Liver (tissue), 9 donors: ENCODE measurements around the gene NEK6. TPM values are rescaled to one million over a fixed set of nuclear protein-coding genes. Genes with fewer than 3 reads are reported as not detected.

ENCODE experiments used
- DNase-seq: peaks from one replicate; pipeline ENCODE4 v3.0.0-alpha.2; 2017; ENCODE audit warnings: low spot score
- H3K27ac ChIP-seq, 2 donors: one replicate each; pipeline ENCODE4 v1.7.0; 2013; ENCODE audit warnings: inconsistent platforms in 2 of 2, low read length in 2 of 2, control low read depth in 1 of 2, low read depth in 1 of 2, mild to moderate bottlenecking in 1 of 2
- H3K27me3 ChIP-seq, 4 donors: one replicate each; pipeline versions ENCODE4 v1.6.1 to v1.7.0; 2013; ENCODE audit warnings: low read length in 3 of 4, inconsistent platforms in 1 of 4, mild to moderate bottlenecking in 1 of 4, moderate library complexity in 1 of 4; ENCODE audit not compliant: control insufficient read depth in 4 of 4, insufficient read depth in 4 of 4
- H3K36me3 ChIP-seq, 4 donors: one replicate each; pipeline versions ENCODE4 v1.6.1 to v1.7.0; 2013; ENCODE audit warnings: low read length in 3 of 4, mild to moderate bottlenecking in 3 of 4, low read depth in 1 of 4, moderate library complexity in 1 of 4; ENCODE audit not compliant: control insufficient read depth in 4 of 4, insufficient read depth in 3 of 4
- H3K4me1 ChIP-seq, 4 donors: one replicate each; pipeline versions ENCODE4 v1.6.1 to v1.7.0; 2013; ENCODE audit warnings: low read length in 3 of 4, mild to moderate bottlenecking in 3 of 4, moderate library complexity in 1 of 4; ENCODE audit not compliant: control insufficient read depth in 4 of 4, insufficient read depth in 4 of 4
- H3K4me3 ChIP-seq, 3 donors: one replicate each; pipeline versions ENCODE4 v1.6.1 to v1.7.0; 2013; ENCODE audit warnings: low read length in 3 of 3, control low read depth in 1 of 3, low read depth in 1 of 3, mild to moderate bottlenecking in 1 of 3
- H3K9ac ChIP-seq, 2 donors: one replicate each; pipeline ENCODE4 v1.7.0; 2013; ENCODE audit warnings: low read length in 2 of 2, mild to moderate bottlenecking in 2 of 2, moderate library complexity in 2 of 2, control low read depth in 1 of 2, low read depth in 1 of 2
- H3K9me3 ChIP-seq, 4 donors: one replicate each; pipeline versions ENCODE4 v1.6.1 to v1.7.0; 2013; ENCODE audit warnings: low read length in 3 of 4; ENCODE audit not compliant: control insufficient read depth in 4 of 4
- ATF3 ChIP-seq: IDR thresholded peaks from 2 replicates; pipeline ENCODE4 v1.6.1; 2016; ENCODE audit warnings: antibody characterized with exemption
- CTCF ChIP-seq: fragments of 150-350 bp; IDR thresholded peaks from 2 replicates; pipeline ENCODE4 v1.5.1; 2017; ENCODE audit warnings: improper control_type of control experiment, low read depth, low read length; ENCODE audit not compliant: missing input control
- EGR1 ChIP-seq, 2 donors: IDR thresholded peaks; 2 replicates each; pipeline ENCODE4 v1.6.1; 2016 to 2018; ENCODE audit warnings: antibody characterized with exemption in 2 of 2, low read depth in 2 of 2
- FOXA1 ChIP-seq: IDR thresholded peaks from 2 replicates; pipeline ENCODE4 v1.6.1; 2016; ENCODE audit warnings: antibody characterized with exemption
- FOXA2 ChIP-seq: IDR thresholded peaks from 2 replicates; pipeline ENCODE4 v1.6.1; 2016; ENCODE audit warnings: antibody characterized with exemption
- GABPA ChIP-seq, 2 donors: IDR thresholded peaks in 1 of 2; conservative IDR thresholded peaks in 1 of 2; 2 replicates each; pipeline ENCODE4 v1.6.1; 2016; ENCODE audit warnings: antibody characterized with exemption in 2 of 2, mild to moderate bottlenecking in 1 of 2, moderate library complexity in 1 of 2
- HNF4A ChIP-seq, 2 donors: conservative IDR thresholded peaks; 2 replicates each; pipeline ENCODE4 v1.6.1; 2016; ENCODE audit warnings: antibody characterized with exemption in 2 of 2, mild to moderate bottlenecking in 2 of 2
- HNF4G ChIP-seq: IDR thresholded peaks from 2 replicates; pipeline ENCODE4 v1.6.1; 2016; ENCODE audit warnings: antibody characterized with exemption
- JUND ChIP-seq, 2 donors: IDR thresholded peaks; 2 replicates each; pipeline ENCODE4 v1.6.1; 2016; ENCODE audit warnings: antibody characterized with exemption in 2 of 2
- NR2F2 ChIP-seq: IDR thresholded peaks from 2 replicates; pipeline ENCODE4 v1.6.1; 2016; ENCODE audit warnings: antibody characterized with exemption
- RAD21 ChIP-seq, 2 donors: IDR thresholded peaks; 2 replicates each; pipeline ENCODE4 v1.6.1; 2016; ENCODE audit warnings: antibody characterized with exemption in 2 of 2, mild to moderate bottlenecking in 2 of 2
- RXRA ChIP-seq, 2 donors: IDR thresholded peaks; 2 replicates each; pipeline ENCODE4 v1.6.1; 2017 to 2018; ENCODE audit warnings: antibody characterized with exemption in 2 of 2, mild to moderate bottlenecking in 1 of 2
- SP1 ChIP-seq: IDR thresholded peaks from 2 replicates; pipeline ENCODE4 v1.6.1; 2018; ENCODE audit warnings: antibody characterized with exemption, mild to moderate bottlenecking
- TAF1 ChIP-seq: conservative IDR thresholded peaks from 2 replicates; pipeline ENCODE4 v1.6.1; 2016; ENCODE audit warnings: antibody characterized with exemption, mild to moderate bottlenecking
- YY1 ChIP-seq: IDR thresholded peaks from 2 replicates; pipeline ENCODE4 v1.6.1; 2016; ENCODE audit warnings: antibody characterized with exemption, mild to moderate bottlenecking
- ZBTB33 ChIP-seq: IDR thresholded peaks from 2 replicates; pipeline ENCODE4 v1.6.1; 2016; ENCODE audit warnings: antibody characterized with exemption
- WGBS: extraction: QIAGEN DNeasy Blood & Tissue Kit; methylation state at CpG from one replicate; pipeline ENCODE4 v1.1.7; 2013; 5-methylcytosine and 5-hydroxymethylcytosine counted together
- polyA plus RNA-seq, 2 donors: library from polyadenylated mRNA; stranded (reverse) in 1 of 2; unstranded in 1 of 2; fragments of 200-250 nt in 1 of 2; fragments of >200 nt in 1 of 2; fragmentation: Nextera tagmentation in 1 of 2; extraction: Ambion mirVana in 1 of 2; gene quantifications; one replicate each; pipeline versions ENCODE4 v1.2.1 to v1.2.3, GENCODE V29; 2013 to 2015
- total RNA-seq, 2 donors: library from RNA; depleted of rRNA; stranded (reverse); fragments of >200 nt; gene quantifications; one replicate each; pipeline ENCODE4 v1.2.3, GENCODE V29; 2014
- TF ChIP-seq, protein P1 (sequence below): IDR thresholded peaks from 2 replicates; pipeline ENCODE4 v1.6.1; 2016; ENCODE audit warnings: antibody characterized with exemption, mild to moderate bottlenecking
- TF ChIP-seq, protein P2 (sequence below): IDR thresholded peaks from 2 replicates; pipeline ENCODE4 v1.6.1; 2016; ENCODE audit warnings: antibody characterized with exemption
- donor health status: healthy.
- donor health status: healthy.
- donor health status: healthy.
- donor health status: healthy.
- donor health status: healthy.

The NEK6 gene
- total and polyA plus RNA-seq, 4 donors, result 32.5 to 49.7 (median 42.5) TPM

DNA sequence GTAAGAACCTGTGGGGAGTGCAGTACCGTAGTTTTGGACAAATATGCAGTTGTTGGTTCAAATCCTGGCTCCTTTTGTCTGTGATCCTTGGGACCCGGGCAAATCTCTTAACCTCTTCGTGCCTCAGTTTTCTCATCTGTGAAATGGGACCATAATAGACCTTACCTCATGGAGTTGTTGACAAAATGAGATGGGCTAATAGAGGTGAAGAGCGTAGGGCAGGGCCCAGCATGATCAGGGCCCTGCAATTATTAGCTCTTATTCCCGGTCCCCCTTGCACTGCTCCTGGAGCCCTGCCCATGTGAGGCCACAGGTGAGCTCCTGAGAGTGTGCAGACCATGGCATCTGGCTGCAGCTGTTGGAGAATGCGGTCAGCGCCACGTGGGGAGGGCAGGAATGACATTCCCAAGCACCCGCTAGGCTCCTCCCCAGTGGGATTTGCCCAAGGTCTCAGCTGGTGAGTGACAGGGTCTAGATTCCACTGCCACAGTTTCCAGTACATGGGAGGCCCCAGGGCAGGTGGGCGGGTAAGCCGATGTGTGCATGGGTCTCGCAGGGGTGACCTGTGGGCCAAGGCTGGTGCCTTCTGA is 41.0 kb downstream of the NEK6 start:
- H3K9ac ChIP-seq, result no peak overlapping the region
- no peak overlapping the region for H3K4me3 ChIP-seq
- TF ChIP-seq YY1, result no peak
- TF ChIP-seq FOXA1, result no peak
- no peak for TF ChIP-seq JUND (IDR thresholded peaks at IDR 0.05)
- TF ChIP-seq RAD21 (IDR thresholded peaks at IDR 0.05), result no peak
- no peak for TF ChIP-seq EGR1 (IDR thresholded peaks at IDR 0.05; ENCODE audit: low read depth in 2 of 2)
- no peak for TF ChIP-seq FOXA2
- no peak for TF ChIP-seq CTCF
- TF ChIP-seq GABPA (IDR thresholded peaks at IDR 0.05 in 1 of 2, conservative IDR thresholded peaks at IDR 0.05 in 1 of 2), result no peak
- no peak for TF ChIP-seq ATF3
- TF ChIP-seq, protein P1, sequence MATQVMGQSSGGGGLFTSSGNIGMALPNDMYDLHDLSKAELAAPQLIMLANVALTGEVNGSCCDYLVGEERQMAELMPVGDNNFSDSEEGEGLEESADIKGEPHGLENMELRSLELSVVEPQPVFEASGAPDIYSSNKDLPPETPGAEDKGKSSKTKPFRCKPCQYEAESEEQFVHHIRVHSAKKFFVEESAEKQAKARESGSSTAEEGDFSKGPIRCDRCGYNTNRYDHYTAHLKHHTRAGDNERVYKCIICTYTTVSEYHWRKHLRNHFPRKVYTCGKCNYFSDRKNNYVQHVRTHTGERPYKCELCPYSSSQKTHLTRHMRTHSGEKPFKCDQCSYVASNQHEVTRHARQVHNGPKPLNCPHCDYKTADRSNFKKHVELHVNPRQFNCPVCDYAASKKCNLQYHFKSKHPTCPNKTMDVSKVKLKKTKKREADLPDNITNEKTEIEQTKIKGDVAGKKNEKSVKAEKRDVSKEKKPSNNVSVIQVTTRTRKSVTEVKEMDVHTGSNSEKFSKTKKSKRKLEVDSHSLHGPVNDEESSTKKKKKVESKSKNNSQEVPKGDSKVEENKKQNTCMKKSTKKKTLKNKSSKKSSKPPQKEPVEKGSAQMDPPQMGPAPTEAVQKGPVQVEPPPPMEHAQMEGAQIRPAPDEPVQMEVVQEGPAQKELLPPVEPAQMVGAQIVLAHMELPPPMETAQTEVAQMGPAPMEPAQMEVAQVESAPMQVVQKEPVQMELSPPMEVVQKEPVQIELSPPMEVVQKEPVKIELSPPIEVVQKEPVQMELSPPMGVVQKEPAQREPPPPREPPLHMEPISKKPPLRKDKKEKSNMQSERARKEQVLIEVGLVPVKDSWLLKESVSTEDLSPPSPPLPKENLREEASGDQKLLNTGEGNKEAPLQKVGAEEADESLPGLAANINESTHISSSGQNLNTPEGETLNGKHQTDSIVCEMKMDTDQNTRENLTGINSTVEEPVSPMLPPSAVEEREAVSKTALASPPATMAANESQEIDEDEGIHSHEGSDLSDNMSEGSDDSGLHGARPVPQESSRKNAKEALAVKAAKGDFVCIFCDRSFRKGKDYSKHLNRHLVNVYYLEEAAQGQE, result no peak
- no peak for TF ChIP-seq SP1
- TF ChIP-seq TAF1, result no peak
- no peak for TF ChIP-seq ZBTB33
- TF ChIP-seq NR2F2, result no peak
- TF ChIP-seq HNF4G, result no peak
- TF ChIP-seq HNF4A (conservative IDR thresholded peaks at IDR 0.05), result no peak
- TF ChIP-seq, protein P2, sequence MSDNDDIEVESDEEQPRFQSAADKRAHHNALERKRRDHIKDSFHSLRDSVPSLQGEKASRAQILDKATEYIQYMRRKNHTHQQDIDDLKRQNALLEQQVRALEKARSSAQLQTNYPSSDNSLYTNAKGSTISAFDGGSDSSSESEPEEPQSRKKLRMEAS, result no peak
- TF ChIP-seq RXRA (IDR thresholded peaks at IDR 0.05), result no peak
- H3K9me3 ChIP-seq, result no peaks in the 10 kb centered on the region
- H3K27ac ChIP-seq, result no peak overlapping the region
- DNase-seq, result no peak
- H3K27me3 ChIP-seq, result no peaks in the 10 kb centered on the region
- 88% methylated on average over 12 of the region's 12 CpGs for WGBS
- peaks cover 4 to 36% (median 22%) of the 10 kb centered on the region in 4 donors for H3K4me1 ChIP-seq
- peaks cover 3 to 23% (median 15%) of the 10 kb centered on the region in 4 donors for H3K36me3 ChIP-seq
